SK-N-SH (cell line): Measurements from ENCODE around the gene APH1B. TPM values are rescaled to one million over a fixed set of nuclear protein-coding genes. Genes with fewer than 3 reads are reported as not detected.

Experiments
- CTCF ChIA-PET: fragments of 300-600, 350-600 bp; formaldehyde crosslinking; extraction: SDS; loops from one replicate; lab custom pipeline; 2021; lab: Yijun Ruan, JAX
- POLR2A ChIA-PET: fragments of 350-600 bp; sonication (Branson Sonifier 250); formaldehyde crosslinking; extraction: SDS; loops from one replicate; lab custom pipeline; 2020; ENCODE audit warnings: antibody characterized with exemption, inconsistent platforms; lab: Yijun Ruan, JAX
- DNase-seq: peaks from one replicate; pipeline ENCODE4 v3.0.0; 2012
- H2AFZ ChIP-seq: fragments of 200-600 bp; sonication (generic); 2 replicates; pipeline ENCODE4 v1.8.1; 2016; ENCODE audit warnings: antibody characterized with exemption, mild to moderate bottlenecking, low read depth
- H3F3A ChIP-seq: fragments of 200-600 bp; sonication (generic); replicated peaks from 2 replicates; pipeline ENCODE3; 2016; ENCODE audit warnings: antibody characterized with exemption, mild to moderate bottlenecking; ENCODE audit not compliant: insufficient read depth
- H3K27ac ChIP-seq, 2 experiments: fragments of 200-500 bp in 1 of 2; fragments of 200-600 bp in 1 of 2; sonication (Bioruptor generic) in 1 of 2; sonication (generic), shearing (Covaris generic) in 1 of 2; 2 replicates each; pipeline versions ENCODE4 v1.5.1 to v1.6.1; 2014 to 2016; ENCODE audit warnings: low read depth in 2 of 2, inconsistent platforms in 1 of 2, low read length in 1 of 2, mild to moderate bottlenecking in 1 of 2, mixed read lengths in 1 of 2
- H3K27me3 ChIP-seq: fragments of 200-600 bp; sonication (generic), shearing (Covaris generic); 2 replicates; pipeline ENCODE4 v1.6.1; 2016; ENCODE audit warnings: mixed run types; ENCODE audit not compliant: insufficient read depth
- H3K36me3 ChIP-seq, 2 experiments: fragments of 200-500 bp in 1 of 2; fragments of 200-600 bp in 1 of 2; sonication (Bioruptor generic) in 1 of 2; sonication (generic) in 1 of 2; replicated peaks in 1 of 2; 2 replicates each; pipeline versions ENCODE3 to v1.5.1; 2014 to 2016; ENCODE audit warnings: low read length in 1 of 2, mild to moderate bottlenecking in 1 of 2; ENCODE audit not compliant: insufficient read depth in 2 of 2, control insufficient read depth in 1 of 2
- H3K4me1 ChIP-seq, 2 experiments: fragments of 200-500 bp in 1 of 2; fragments of 200-600 bp in 1 of 2; sonication (Bioruptor generic) in 1 of 2; sonication (generic), shearing (Covaris generic) in 1 of 2; 2 replicates each; pipeline versions ENCODE4 v1.5.1 to v1.6.1; 2014 to 2016; ENCODE audit warnings: low read depth in 1 of 2, low read length in 1 of 2, mixed run types in 1 of 2; ENCODE audit not compliant: insufficient read depth in 2 of 2, control insufficient read depth in 1 of 2
- H3K4me2 ChIP-seq: fragments of 200-600 bp; sonication (generic), shearing (Covaris generic); 2 replicates; pipeline ENCODE4 v1.6.1; 2017; ENCODE audit warnings: mixed run types
- H3K4me3 ChIP-seq, 2 experiments: fragments of 200-500 bp in 1 of 2; fragments of 200-600 bp in 1 of 2; sonication (Bioruptor generic) in 1 of 2; sonication (generic), shearing (Covaris generic) in 1 of 2; 2 replicates each; pipeline versions ENCODE4 v1.5.1 to v1.8.1; 2014 to 2016; ENCODE audit warnings: low read depth in 2 of 2, inconsistent platforms in 1 of 2, low read length in 1 of 2, mild to moderate bottlenecking in 1 of 2, mixed read lengths in 1 of 2, moderate library complexity in 1 of 2
- H3K79me2 ChIP-seq: fragments of 200-600 bp; sonication (generic); 2 replicates; pipeline ENCODE4 v1.8.1; 2017; ENCODE audit warnings: mild to moderate bottlenecking; ENCODE audit not compliant: insufficient read depth
- H3K9ac ChIP-seq: fragments of 200-600 bp; sonication (generic); 2 replicates; pipeline ENCODE4 v1.6.1; 2017; ENCODE audit warnings: mixed run types
- H3K9me2 ChIP-seq: fragments of 200-600 bp; sonication (generic); 2 replicates; pipeline ENCODE4 v1.6.1; 2017; ENCODE audit warnings: mixed run types
- H3K9me3 ChIP-seq: fragments of 200-600 bp; sonication (generic); 2 replicates; pipeline ENCODE4 v1.6.1; 2017; ENCODE audit warnings: mixed run types, mild to moderate bottlenecking, moderate library complexity
- H4K20me1 ChIP-seq: fragments of 200-600 bp; sonication (generic); 2 replicates; pipeline ENCODE4 v1.6.1; 2017; ENCODE audit warnings: mild to moderate bottlenecking, mixed run types; ENCODE audit not compliant: insufficient read depth
- CHD2 ChIP-seq: fragments of 150-350 bp; IDR thresholded peaks from 2 replicates; pipeline ENCODE4 v1.6.1; 2018; ENCODE audit warnings: low read length; ENCODE audit not compliant: partially characterized antibody
- EZH2phosphoT487 ChIP-seq: fragments of 200-600 bp; sonication (generic); IDR thresholded peaks from 2 replicates; pipeline ENCODE4 v1.6.1; 2017; ENCODE audit warnings: low read depth, mixed run types, mild to moderate bottlenecking, antibody characterized with exemption, moderate library complexity, borderline replicate concordance
- FOXJ3 ChIP-seq: sonication (generic); formaldehyde crosslinking; IDR thresholded peaks from 2 replicates; pipeline ENCODE4 v1.5.1; 2020; ENCODE audit warnings: mild to moderate bottlenecking, missing genetic modification reagents
- FOXM1 ChIP-seq: IDR thresholded peaks from 2 replicates; pipeline ENCODE4 v1.4.0; 2012; ENCODE audit warnings: low read depth, mild to moderate bottlenecking
- GATA2 ChIP-seq: sonication (generic); formaldehyde crosslinking; IDR thresholded peaks from 2 replicates; pipeline ENCODE4 v1.5.0; 2020; ENCODE audit warnings: mild to moderate bottlenecking, missing genetic modification reagents
- MXI1 ChIP-seq: IDR thresholded peaks from 2 replicates; pipeline ENCODE4 v1.6.1; 2012; ENCODE audit warnings: mild to moderate bottlenecking, low read depth, low read length, improper control_type of control experiment
- NFIC ChIP-seq: IDR thresholded peaks from 2 replicates; pipeline ENCODE4 v1.4.0; 2012; ENCODE audit warnings: borderline replicate concordance
- POLR2AphosphoS5 ChIP-seq: IDR thresholded peaks from 2 replicates; pipeline ENCODE4 v1.6.1; 2012; ENCODE audit warnings: low read depth, low read length
- RAD21 ChIP-seq: IDR thresholded peaks from 2 replicates; pipeline ENCODE4 v1.6.1; 2012; ENCODE audit warnings: mild to moderate bottlenecking, low read length
- RFX5 ChIP-seq: IDR thresholded peaks from 2 replicates; pipeline ENCODE4 v1.6.1; 2012; ENCODE audit warnings: mild to moderate bottlenecking, improper control_type of control experiment, low read length
- TAF1 ChIP-seq: IDR thresholded peaks from 2 replicates; pipeline ENCODE4 v1.6.1; 2012; ENCODE audit warnings: low read depth, mild to moderate bottlenecking, low read length, moderate library complexity, borderline replicate concordance
- TEAD4 ChIP-seq: IDR thresholded peaks from 2 replicates; pipeline ENCODE4 v1.4.0; 2012; ENCODE audit warnings: mild to moderate bottlenecking, borderline replicate concordance; ENCODE audit not compliant: insufficient read depth
- WGBS: methylation state at CpG from one replicate; pipeline ENCODE4 v1.1.6; 2017; ENCODE audit warnings: low lambda C conversion rate; 5-methylcytosine and 5-hydroxymethylcytosine counted together
- polyA plus RNA-seq, 3 experiments: library from polyadenylated mRNA; depleted of rRNA; stranded (reverse); fragments of >200 nt; gene quantifications; 2 replicates each; pipeline ENCODE4 v1.2.3, GENCODE V29; 2012
- TF ChIP-seq, protein P1 (sequence below): IDR thresholded peaks from 2 replicates; pipeline ENCODE4 v1.4.0; 2012; ENCODE audit warnings: low read depth
- TF ChIP-seq, protein P2 (sequence below): fragments of 150-350 bp; IDR thresholded peaks from 2 replicates; pipeline ENCODE4 v1.6.1; 2016; ENCODE audit warnings: mild to moderate bottlenecking, low read depth, low read length

APH1B gene
- polyA plus RNA-seq, 1 of the 3 experiments (the other 2 are of a cell fraction), result 7.6 TPM

DNA sequence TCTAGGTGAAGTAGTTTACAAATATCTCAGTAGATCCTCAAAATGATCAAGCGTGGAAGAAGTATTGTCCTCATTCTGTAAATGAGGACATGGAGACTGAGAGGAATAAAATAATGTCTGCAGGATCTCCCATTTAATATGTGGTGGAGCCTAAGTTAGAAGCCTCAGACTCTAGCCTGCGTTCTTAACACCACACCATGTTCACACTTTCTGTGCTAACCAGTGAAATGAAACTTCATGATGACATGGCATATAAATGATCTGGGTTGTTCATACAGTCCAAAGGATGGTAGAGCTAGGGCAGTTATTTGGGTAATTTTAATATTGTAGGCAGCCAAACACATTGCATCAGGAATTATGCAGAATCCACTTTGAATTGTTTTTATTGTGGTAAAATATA, 25.1 kb upstream of the APH1B start:
- no peak for TF ChIP-seq MXI1
- TF ChIP-seq NFIC, result no peak
- no peak for TF ChIP-seq TEAD4
- no peak for TF ChIP-seq FOXM1
- TF ChIP-seq, protein P1, sequence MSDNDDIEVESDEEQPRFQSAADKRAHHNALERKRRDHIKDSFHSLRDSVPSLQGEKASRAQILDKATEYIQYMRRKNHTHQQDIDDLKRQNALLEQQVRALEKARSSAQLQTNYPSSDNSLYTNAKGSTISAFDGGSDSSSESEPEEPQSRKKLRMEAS, result no peak
- TF ChIP-seq RFX5, result no peak
- no peak for TF ChIP-seq RAD21
- Histone ChIP-seq H3K4me2 (no peak overlapping the region), H3K79me2 (peaks cover 6% of the 10 kb centered on the region; the same call in 1 of the 2 replicates), H3K27ac (peak overlapping the region in 1 of 2 experiments; percentile 88; a peak in 1 of 4 replicates), H2AFZ (no peak overlapping the region), H3K9me3 (no peaks in the 10 kb centered on the region), H3F3A (peaks cover 38% of the 10 kb centered on the region), H3K36me3 (peaks cover 0 to 16% of the 10 kb centered on the region in 2 experiments), H3K4me3 (no peak overlapping the region), H3K9me2 (no peaks in the 10 kb centered on the region), H3K27me3 (no peaks in the 10 kb centered on the region), H3K4me1 (peaks cover 2 to 35% of the 10 kb centered on the region in 2 experiments), H3K9ac (no peak overlapping the region), H4K20me1 (no peaks in the 10 kb centered on the region)
- CTCF ChIA-PET, result no interaction called here
- DNase-seq, result no peak
- POLR2A ChIA-PET, result no interaction called here
- WGBS, result 98% methylated on average over 2 of the region's 2 CpGs

GRCh38 chr15:63254991-63255390, 22.4 kb upstream of the APH1B start:
- CTCF ChIA-PET, result interaction anchor here (2.2 kb wide), 1 partner anchor 10 kb away, joined by 6 read pairs; no protein-coding TSS in a partner anchor
- Histone ChIP-seq H3F3A (peaks cover 28% of the 10 kb centered on the region), H3K9me2 (no peaks in the 10 kb centered on the region), H3K27me3 (no peaks in the 10 kb centered on the region), H3K4me3 (no peak overlapping the region), H3K4me2 (no peak overlapping the region), H3K79me2 (peaks cover 6% of the 10 kb centered on the region; the same call in 1 of the 2 replicates), H3K9me3 (no peaks in the 10 kb centered on the region), H4K20me1 (no peaks in the 10 kb centered on the region), H3K9ac (no peak overlapping the region), H3K4me1 (peaks cover 2 to 37% of the 10 kb centered on the region in 2 experiments), H2AFZ (no peak overlapping the region), H3K27ac (no peak overlapping the region), H3K36me3 (peaks cover 0 to 31% of the 10 kb centered on the region in 2 experiments)
- DNase-seq, result no peak
- WGBS, result 91% methylated on average over 2 of the region's 2 CpGs
- TF ChIP-seq TAF1 (no peak), CHD2 (no peak), EZH2phosphoT487 (no peak), POLR2AphosphoS5 (no peak), GATA2 (CRISPR knock-in tag) (no peak), NFIC (no peak), FOXJ3 (CRISPR knock-in tag) (no peak)
- TF ChIP-seq, protein P1, result no peak
- TF ChIP-seq, protein P2, sequence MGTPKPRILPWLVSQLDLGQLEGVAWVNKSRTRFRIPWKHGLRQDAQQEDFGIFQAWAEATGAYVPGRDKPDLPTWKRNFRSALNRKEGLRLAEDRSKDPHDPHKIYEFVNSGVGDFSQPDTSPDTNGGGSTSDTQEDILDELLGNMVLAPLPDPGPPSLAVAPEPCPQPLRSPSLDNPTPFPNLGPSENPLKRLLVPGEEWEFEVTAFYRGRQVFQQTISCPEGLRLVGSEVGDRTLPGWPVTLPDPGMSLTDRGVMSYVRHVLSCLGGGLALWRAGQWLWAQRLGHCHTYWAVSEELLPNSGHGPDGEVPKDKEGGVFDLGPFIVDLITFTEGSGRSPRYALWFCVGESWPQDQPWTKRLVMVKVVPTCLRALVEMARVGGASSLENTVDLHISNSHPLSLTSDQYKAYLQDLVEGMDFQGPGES, result no peak
- POLR2A ChIA-PET, result no interaction called here
